HL-60/S4 treated with phorbol 12-myristate 13-acetate at 8.2 ng/mL for 4 days and 3 days (cell line): ENCODE results near the gene TTC33.
"Not testable (repeated sequence)": the region's sequence is repeated elsewhere in the genome, so short reads cannot be mapped to it uniquely, and the experiment has no call there.

Experiments
- in situ Hi-C: fragments of 300-500 bp; cut with MboI; formaldehyde crosslinking; loops from 2 replicates; pipeline ENCODE4 v1.15.0; 2022; ENCODE audit warnings: low sequenced_read_pairs

TTC33 gene

DNA sequence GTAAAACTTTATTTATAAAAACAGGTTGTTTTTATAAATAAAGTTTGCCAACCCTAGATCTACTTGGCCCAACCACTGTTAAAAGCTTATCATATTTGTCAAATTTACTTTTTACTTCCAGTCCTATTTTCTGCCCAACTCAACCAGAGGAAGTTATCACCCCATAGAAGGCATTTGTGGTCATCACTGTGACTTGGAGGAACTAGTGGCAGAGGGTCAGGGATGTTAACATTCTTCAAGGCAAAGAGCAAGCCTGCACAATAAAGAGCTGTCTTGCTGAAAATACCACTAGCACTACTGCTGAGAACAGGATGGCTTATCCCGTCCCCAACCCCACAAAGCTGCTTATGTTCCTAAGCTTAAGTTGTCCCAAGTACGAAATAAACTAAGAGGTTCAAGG, 22.3 kb downstream of the TTC33 start:
- in situ Hi-C loops, result loop anchor here (10.0 to 25.0 kb wide), 2 partner anchors 1019 to 1146 kb away; no protein-coding TSS in a partner anchor

DNA sequence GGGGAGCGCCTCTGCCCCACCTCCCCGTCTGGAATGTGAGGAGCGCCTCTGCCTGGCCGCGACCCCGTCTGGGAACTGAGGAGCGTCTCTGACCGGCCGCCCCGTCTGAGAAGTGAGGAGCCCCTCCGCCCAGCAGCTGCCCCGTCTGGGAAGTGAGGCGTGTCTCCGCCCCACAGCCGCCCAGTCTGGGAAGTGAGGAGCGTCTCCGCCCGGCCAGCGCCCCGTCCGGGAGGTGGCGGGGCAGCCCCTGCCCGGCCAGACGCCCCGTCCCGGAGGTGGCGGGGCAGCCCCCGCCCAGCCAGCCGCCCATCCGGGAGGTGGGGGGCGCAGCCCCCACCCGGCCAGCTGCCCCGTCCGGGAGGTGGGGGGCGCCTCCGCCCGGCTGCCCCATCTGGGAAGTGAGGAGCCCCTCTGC, 33.3 kb downstream of the TTC33 start:
- in situ Hi-C loops, result not testable (repeated sequence)

DNA sequence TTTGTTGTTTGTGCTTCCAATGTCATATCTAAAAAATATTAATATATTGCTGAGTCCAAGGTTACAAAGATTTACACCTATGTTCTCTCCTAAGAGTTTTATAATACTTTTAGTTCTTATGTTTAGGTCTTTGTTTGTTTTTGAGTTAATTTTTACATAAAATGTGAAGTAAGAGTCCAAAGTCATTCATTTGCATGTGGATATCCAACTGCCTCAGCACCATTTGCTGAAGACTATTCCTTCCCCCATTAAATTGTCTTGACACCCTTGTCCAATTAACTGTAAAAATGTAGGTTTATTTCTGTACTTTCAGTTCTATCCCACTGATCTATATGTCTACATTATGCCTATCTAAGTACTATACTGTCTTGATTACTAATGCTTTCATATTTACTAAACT, 35.7 kb downstream of the TTC33 start:
- in situ Hi-C loops, result no loop called here

- in situ Hi-C loops, result no loop called here
Measured at GRCh38 chr5:40717281-40717680, 38.5 kb downstream of the TTC33 start.

GRCh38 chr5:40716590-40716989, 39.2 kb downstream of the TTC33 start:
- in situ Hi-C loops, result no loop called here

- in situ Hi-C loops, result no loop called here
Measured at GRCh38 chr5:40716000-40716399, 39.8 kb downstream of the TTC33 start.

GRCh38 chr5:40714001-40714400, 41.8 kb downstream of the TTC33 start:
- in situ Hi-C loops, result no loop called here

DNA sequence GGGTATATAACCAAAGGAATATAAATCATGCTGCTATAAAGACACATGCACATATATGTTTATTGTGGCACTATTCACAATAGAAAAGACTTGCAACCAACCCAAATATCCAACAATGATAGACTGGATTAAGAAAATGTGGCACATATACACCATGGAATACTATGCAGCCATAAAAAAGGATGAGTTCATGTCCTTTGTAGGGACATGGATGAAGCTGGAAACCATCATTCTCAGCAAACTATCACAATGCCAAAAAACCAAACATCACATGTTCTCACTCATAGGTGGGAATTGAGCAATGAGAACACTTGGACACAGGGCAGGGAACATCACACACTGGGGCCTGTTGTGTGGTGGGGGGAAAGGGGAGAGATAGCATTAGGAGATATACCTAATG, 45.2 kb downstream of the TTC33 start:
- in situ Hi-C loops, result not testable (repeated sequence)

DNA sequence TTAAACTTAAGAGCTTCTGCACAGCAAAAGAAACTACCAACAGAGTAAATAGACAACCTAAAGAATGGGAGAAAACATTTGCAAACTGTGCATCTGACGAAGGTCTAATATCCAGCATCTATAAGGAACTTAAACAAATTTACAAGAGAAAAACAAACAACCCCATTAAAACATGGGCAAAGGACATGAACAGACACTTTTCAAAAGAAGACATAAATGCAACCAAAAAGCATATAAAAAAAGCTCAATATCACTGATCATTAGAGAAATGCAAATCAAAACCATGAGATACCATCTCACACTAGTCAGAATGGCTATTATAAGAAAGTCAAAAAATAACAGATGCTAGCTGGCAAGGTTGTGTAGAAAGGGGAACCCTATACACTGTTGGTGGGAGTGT, 50.3 kb downstream of the TTC33 start:
- in situ Hi-C loops, result not testable (repeated sequence)

DNA sequence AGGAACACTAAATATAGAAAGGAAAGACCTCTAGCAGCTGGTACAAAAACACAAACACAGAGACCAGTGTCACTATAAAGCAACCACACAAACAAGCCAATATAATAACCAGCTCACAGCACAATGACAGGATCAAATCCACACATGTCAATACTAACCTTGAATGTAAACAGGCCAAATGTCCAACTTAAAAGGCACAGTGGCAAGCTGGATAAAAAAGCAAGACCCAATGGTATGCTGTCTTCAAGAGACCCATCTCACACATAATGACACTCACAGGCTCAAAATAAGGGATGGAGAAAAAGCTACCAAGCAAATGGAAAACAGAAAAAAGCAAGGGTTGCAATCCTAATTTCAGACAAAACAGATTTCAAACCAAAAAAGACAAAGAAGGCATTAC, 53.7 kb downstream of the TTC33 start:
- in situ Hi-C loops, result not testable (repeated sequence)

- in situ Hi-C loops, result no loop called here
Measured at GRCh38 chr5:40700116-40700782, 55.5 kb downstream of the TTC33 start.

DNA sequence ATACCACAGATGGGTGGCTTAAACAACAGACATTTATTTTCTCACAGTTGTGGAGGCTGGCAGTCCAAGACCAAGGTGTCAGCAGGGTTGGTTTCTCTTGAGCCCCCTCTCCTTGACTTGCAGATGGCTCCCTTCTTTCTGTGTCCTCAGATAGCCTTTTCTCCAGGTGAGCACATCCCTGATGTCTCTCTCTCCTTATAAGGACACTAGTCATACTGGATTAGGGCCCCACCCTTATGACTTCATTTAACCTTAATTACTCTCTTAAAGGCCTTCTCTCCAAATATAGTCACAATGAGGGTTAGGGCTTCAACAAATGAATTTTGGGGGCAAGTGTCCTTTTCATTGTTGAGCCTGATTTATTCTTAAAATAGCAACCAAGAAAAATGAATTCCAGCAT, 61.3 kb downstream of the TTC33 start:
- in situ Hi-C loops, result no loop called here

- in situ Hi-C loops, result no loop called here
Measured at GRCh38 chr5:40691894-40692293, 63.9 kb downstream of the TTC33 start.

- in situ Hi-C loops, result no loop called here
Measured at GRCh38 chr5:40690267-40690666, 65.5 kb downstream of the TTC33 start.

- in situ Hi-C loops, result loop anchor here (10.0 kb wide), 1 partner anchor 735 kb away; no protein-coding TSS in a partner anchor
Measured at GRCh38 chr5:40689438-40689837, 66.3 kb downstream of the TTC33 start.

- in situ Hi-C loops, result loop anchor here (10.0 kb wide), 1 partner anchor 734 kb away; no protein-coding TSS in a partner anchor
Measured at GRCh38 chr5:40688996-40689395, 66.8 kb downstream of the TTC33 start.

- in situ Hi-C loops, result loop anchor here (10.0 kb wide), 1 partner anchor 733 kb away; no protein-coding TSS in a partner anchor
Measured at GRCh38 chr5:40688127-40688761, 67.5 kb downstream of the TTC33 start.

DNA sequence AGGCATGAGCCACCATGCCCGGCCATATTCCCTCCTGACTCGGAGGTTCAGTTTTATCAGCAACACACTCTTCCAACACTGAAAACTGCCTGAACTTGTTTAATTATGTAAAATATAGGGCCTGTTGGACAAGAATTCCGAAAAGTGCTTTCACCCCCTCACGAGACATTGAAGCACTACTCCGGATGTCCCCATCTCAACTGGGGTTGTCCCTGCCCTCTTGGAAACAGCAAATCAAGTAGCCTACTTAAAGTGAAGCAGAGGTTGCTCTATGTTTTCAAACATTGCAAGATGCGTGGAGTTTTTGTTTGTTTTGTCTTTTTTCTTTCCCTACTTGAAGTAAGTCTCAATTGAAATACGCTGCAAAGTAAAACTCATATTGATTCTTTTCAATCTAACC, 68.4 kb downstream of the TTC33 start:
- in situ Hi-C loops, result loop anchor here (10.0 kb wide), 1 partner anchor 733 kb away; no protein-coding TSS in a partner anchor

DNA sequence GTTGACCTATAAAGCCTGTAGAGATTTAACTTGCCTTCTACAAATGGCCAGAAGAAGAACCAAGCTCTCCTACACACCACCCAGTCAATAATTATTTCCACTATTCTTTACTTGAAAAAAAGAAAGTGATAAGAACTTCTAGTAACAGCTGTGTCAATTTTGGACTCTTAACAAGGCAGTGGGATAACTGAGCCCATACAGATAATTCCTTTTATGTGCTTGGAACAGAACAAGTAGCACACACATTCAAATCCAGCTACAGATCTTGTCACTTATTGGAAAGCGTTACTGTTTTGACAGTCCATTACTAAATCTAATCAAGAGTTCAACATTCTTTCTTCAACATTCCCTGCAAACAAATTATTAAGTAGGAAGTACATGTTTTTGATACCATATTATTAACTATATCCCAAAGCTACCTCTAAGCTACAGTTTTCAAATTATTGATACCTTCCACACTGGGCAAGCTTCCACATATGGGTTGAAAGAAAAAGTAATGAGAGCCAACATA, 69.7 kb downstream of the TTC33 start:
- in situ Hi-C loops, result loop anchor here (10.0 kb wide), 1 partner anchor 731 kb away; no protein-coding TSS in a partner anchor

DNA sequence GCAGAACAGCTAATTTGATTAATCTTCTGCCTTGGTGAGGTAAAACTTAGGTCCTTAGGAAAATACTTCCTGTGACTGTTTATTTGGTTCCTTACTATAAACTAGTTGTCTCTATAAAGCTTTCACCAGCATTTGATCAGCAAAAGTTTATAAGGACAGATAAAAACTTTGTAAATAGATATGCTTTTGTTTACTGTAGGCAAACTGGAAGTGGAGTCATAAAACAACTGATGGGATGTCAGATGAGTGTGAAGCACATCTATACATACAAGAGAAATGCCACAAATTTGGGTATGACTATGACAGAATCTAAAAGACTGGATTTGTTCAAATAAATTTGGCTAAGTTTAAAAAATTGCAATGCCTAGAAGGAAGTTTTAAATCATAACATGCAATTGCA, 70.6 kb downstream of the TTC33 start:
- in situ Hi-C loops, result loop anchor here (10.0 kb wide), 1 partner anchor 730 kb away; no protein-coding TSS in a partner anchor

DNA sequence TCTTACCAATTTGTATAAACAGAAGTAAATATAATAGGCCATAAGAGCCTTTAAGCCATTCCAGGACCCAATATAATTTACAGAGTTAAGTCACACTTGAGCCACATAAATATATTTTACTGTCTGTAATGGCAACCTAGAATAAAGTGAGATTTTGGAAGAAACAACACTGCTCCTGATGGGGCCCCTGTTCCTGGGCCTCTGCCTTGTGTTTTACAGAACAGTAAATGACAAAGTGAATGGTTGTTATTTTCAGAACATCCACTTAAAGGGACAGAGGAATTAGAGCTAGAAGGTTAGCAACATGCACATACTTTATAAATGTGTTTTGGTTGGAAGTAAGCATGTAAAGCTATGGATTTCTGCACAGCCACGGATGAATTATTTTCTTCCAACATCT, 72.5 kb downstream of the TTC33 start:
- in situ Hi-C loops, result loop anchor here (10.0 kb wide), 1 partner anchor 729 kb away; no protein-coding TSS in a partner anchor
